HCT116 (cell line): Measurements from ENCODE around the gene PIGL.

Experiments
- ATF3 ChIP-seq: IDR thresholded peaks from 2 replicates; pipeline ENCODE4 v1.6.1; 2012
- CTCF ChIP-seq, 3 experiments: fragments of 200-600 bp in 1 of 3; sonication (generic) in 1 of 3; IDR thresholded peaks in 2 of 3; conservative IDR thresholded peaks in 1 of 3; 2 replicates each; pipeline ENCODE4 v1.5.1; 2012 to 2017; ENCODE audit warnings: low read depth in 2 of 3, low read length in 2 of 3, antibody characterized with exemption in 1 of 3, borderline replicate concordance in 1 of 3, control low read depth in 1 of 3, mild to moderate bottlenecking in 1 of 3, mixed read lengths in 1 of 3, mixed run types in 1 of 3, moderate library complexity in 1 of 3; ENCODE audit not compliant: insufficient read depth in 1 of 3
- EZH2 ChIP-seq: fragments of 200-600 bp; sonication (generic); IDR thresholded peaks from 2 replicates; pipeline ENCODE4 v1.6.1; 2017; ENCODE audit warnings: antibody characterized with exemption, mixed run types
- EZH2phosphoT487 ChIP-seq: fragments of 200-600 bp; IDR thresholded peaks from 2 replicates; pipeline ENCODE4 v1.6.1; 2018; ENCODE audit warnings: antibody characterized with exemption, borderline replicate concordance
- FOSL1 ChIP-seq: IDR thresholded peaks from 2 replicates; pipeline ENCODE4 v1.6.1; 2012; ENCODE audit warnings: low read depth
- JUND ChIP-seq: IDR thresholded peaks from 2 replicates; pipeline ENCODE4 v1.6.1; 2012
- POLR2A ChIP-seq: IDR thresholded peaks from 2 replicates; pipeline ENCODE4 v1.7.0; 2011; ENCODE audit warnings: borderline replicate concordance; ENCODE audit not compliant: insufficient read depth, insufficient read length; ENCODE audit errors: extremely low read depth
- POLR2AphosphoS5 ChIP-seq: IDR thresholded peaks from 2 replicates; pipeline ENCODE4 v1.6.1; 2011; ENCODE audit warnings: mild to moderate bottlenecking, low read depth, low read length, moderate library complexity
- RAD21 ChIP-seq: IDR thresholded peaks from 2 replicates; pipeline ENCODE4 v1.6.1; 2012; ENCODE audit warnings: low read depth, mild to moderate bottlenecking
- REST ChIP-seq: IDR thresholded peaks from 2 replicates; pipeline ENCODE4 v1.6.1; 2012; ENCODE audit warnings: low read depth
- YY1 ChIP-seq: IDR thresholded peaks from 2 replicates; pipeline ENCODE4 v1.6.1; 2011; ENCODE audit warnings: low read length, low read depth, moderate library complexity, mild to moderate bottlenecking; ENCODE audit not compliant: insufficient replicate concordance; ENCODE audit errors: extremely low read depth
- ZNF274 ChIP-seq: fragments of 200-500 bp; sonication (Bioruptor generic); IDR thresholded peaks from 2 replicates; pipeline ENCODE4 v1.6.1; 2014; ENCODE audit warnings: mild to moderate bottlenecking, low read depth, low read length, inconsistent platforms

- TF ChIP-seq CTCF (IDR thresholded peaks at IDR 0.05 in 2 of 3, conservative IDR thresholded peaks at IDR 0.05 in 1 of 3; ENCODE audit: borderline replicate concordance in 1 of 3, insufficient read depth in 1 of 3, low read depth in 2 of 3, low read length in 2 of 3) (no peak), RAD21 (no peak), EZH2 (no peak), FOSL1 (peak; percentile 79; the same call in 1 of the 2 replicates), POLR2AphosphoS5 (no peak), EZH2phosphoT487 (no peak), REST (no peak), POLR2A (no peak), JUND (peak; percentile 72), YY1 (no peak), ZNF274 (no peak), ATF3 (no peak)
Observed at GRCh38 chr17:16329519-16330271, 112.7 kb downstream of the PIGL start.
